SJSA1 (cell line): ENCODE data around the gene MTF2. TPM values are rescaled to one million over a fixed set of nuclear protein-coding genes. Genes with fewer than 3 reads are reported as not detected.
"Not testable (repeated sequence)": the region's sequence is repeated elsewhere in the genome, so short reads cannot be mapped to it uniquely, and the experiment has no call there.

Source experiments
- DNase-seq, 2 experiments: peaks; one replicate each; pipeline ENCODE4 v3.0.0-alpha.2; 2015 to 2020; ENCODE audit warnings: low spot score in 2 of 2, low read depth in 1 of 2
- H3K27ac ChIP-seq: fragments of 250-450 bp; sonication (Bioruptor Pico); 2 replicates; pipeline ENCODE4 v1.5.1; 2020; ENCODE audit warnings: mild to moderate bottlenecking, moderate library complexity
- H3K27me3 ChIP-seq: fragments of 250-450 bp; sonication (Bioruptor Pico); replicated peaks from 2 replicates; pipeline ENCODE4 v1.5.1; 2020; ENCODE audit warnings: mild to moderate bottlenecking, moderate library complexity
- H3K36me3 ChIP-seq: fragments of 250-450 bp; sonication (Bioruptor Pico); 2 replicates; pipeline ENCODE4 v1.5.1; 2020; ENCODE audit warnings: mild to moderate bottlenecking
- H3K4me1 ChIP-seq: fragments of 250-450 bp; sonication (Bioruptor Pico); replicated peaks from 2 replicates; pipeline ENCODE4 v1.6.1; 2021; ENCODE audit warnings: mild to moderate bottlenecking
- H3K4me3 ChIP-seq: fragments of 250-450 bp; sonication (Bioruptor Pico); 2 replicates; pipeline ENCODE4 v1.5.1; 2020; ENCODE audit warnings: mild to moderate bottlenecking
- H3K9me3 ChIP-seq: fragments of 250-450 bp; sonication (Bioruptor Pico); replicated peaks from 2 replicates; pipeline ENCODE4 v1.5.1; 2020; ENCODE audit warnings: mild to moderate bottlenecking
- total RNA-seq: library from RNA; depleted of rRNA; stranded (reverse); fragments of >200 nt; shearing (Covaris generic); gene quantifications from 2 replicates; pipeline ENCODE4 v1.2.3, GENCODE V29; 2014

The MTF2 gene
- total RNA-seq, 1 experiment from 2014 or later = 45.8 TPM

- Histone ChIP-seq H3K27ac (no peak overlapping the region), H3K4me3 (no peak overlapping the region), H3K27me3 (no peaks in the 10 kb centered on the region), H3K9me3 (no peaks in the 10 kb centered on the region), H3K36me3 (peaks cover 70% of the 10 kb centered on the region), H3K4me1 (no peaks in the 10 kb centered on the region)
- DNase-seq = no peak
Measured at GRCh38 chr1:93137604-93138292, 58.7 kb downstream of the MTF2 start.

DNA sequence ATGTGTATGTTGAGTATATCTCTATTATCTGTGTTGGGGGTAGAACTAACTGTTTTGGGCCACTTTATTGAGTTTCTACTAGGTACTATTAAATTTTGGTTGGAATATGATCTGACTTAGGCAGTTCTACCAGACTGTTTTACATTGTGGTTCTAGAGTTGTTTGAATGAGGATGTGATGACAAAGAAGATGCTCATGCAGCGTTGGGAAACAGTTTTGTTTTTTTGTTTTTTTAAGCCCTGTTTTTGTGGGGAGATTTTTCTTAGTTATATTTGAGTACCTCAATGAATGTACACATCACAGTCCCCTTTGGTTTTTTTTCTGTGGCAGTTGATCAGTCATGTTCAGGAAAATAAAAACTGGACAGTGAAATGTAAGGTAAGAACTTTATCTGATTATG, 61.0 kb downstream of the MTF2 start:
- Histone ChIP-seq H3K36me3 (peaks cover 53% of the 10 kb centered on the region), H3K27ac (no peak overlapping the region), H3K4me3 (no peak overlapping the region), H3K4me1 (no peaks in the 10 kb centered on the region), H3K27me3 (no peaks in the 10 kb centered on the region), H3K9me3 (no peaks in the 10 kb centered on the region)
- DNase-seq = no peak

- Histone ChIP-seq H3K27me3 (no peaks in the 10 kb centered on the region), H3K27ac (no peak overlapping the region), H3K9me3 (no peaks in the 10 kb centered on the region), H3K36me3 (peaks cover 32% of the 10 kb centered on the region), H3K4me1 (no peaks in the 10 kb centered on the region), H3K4me3 (no peak overlapping the region)
- no peak for DNase-seq
Measured at GRCh38 chr1:93142161-93142560, 63.1 kb downstream of the MTF2 start.

DNA sequence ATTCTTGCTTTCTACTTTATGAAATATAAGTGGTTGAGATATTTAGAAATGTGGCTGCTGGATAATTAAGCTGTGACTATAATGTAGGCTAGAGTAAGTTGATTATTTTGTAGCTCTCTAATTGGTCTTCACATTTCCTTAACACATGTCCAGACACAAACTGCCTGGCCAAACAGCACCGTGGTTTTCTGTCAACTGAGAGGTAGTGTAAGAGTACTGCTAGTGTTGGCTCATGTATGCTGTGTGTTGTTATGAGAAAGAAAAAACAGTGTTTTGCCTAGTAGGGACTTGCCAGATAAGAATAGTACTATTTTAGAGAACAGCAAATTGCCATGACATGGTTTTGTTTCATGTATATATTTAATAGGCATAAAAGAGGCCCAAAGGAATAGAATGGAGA, 64.1 kb downstream of the MTF2 start:
- Histone ChIP-seq H3K4me3 (no peak overlapping the region), H3K4me1 (no peaks in the 10 kb centered on the region), H3K27me3 (no peaks in the 10 kb centered on the region), H3K27ac (no peak overlapping the region), H3K9me3 (no peaks in the 10 kb centered on the region), H3K36me3 (peaks cover 28% of the 10 kb centered on the region)
- DNase-seq = no peak

DNA sequence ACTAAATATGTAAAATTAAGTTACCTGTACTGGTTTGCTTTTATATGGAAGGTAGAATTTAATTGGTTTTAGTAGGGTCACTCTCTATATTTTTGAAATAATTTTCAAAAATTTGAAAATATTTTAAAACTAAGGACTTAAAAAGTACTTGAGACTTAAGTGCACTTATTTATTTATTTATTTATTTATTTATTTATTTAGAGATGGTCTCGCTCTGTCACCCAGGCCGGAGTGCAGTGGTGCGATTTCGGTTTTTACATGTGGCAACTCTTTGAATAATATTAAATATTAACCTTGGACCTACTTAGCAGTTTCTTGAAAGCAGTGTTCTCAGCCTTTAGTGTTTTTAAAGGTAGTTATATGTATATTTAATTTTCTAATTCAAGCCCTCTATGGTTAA, 64.7 kb downstream of the MTF2 start:
- no peaks in the 10 kb centered on the region for H3K27me3 ChIP-seq
- H3K4me1 ChIP-seq = no peaks in the 10 kb centered on the region
- no peaks in the 10 kb centered on the region for H3K9me3 ChIP-seq
- DNase-seq = no peak
- H3K4me3 ChIP-seq = no peak overlapping the region
- H3K27ac ChIP-seq = no peak overlapping the region
- H3K36me3 ChIP-seq = peaks cover 28% of the 10 kb centered on the region

DNA sequence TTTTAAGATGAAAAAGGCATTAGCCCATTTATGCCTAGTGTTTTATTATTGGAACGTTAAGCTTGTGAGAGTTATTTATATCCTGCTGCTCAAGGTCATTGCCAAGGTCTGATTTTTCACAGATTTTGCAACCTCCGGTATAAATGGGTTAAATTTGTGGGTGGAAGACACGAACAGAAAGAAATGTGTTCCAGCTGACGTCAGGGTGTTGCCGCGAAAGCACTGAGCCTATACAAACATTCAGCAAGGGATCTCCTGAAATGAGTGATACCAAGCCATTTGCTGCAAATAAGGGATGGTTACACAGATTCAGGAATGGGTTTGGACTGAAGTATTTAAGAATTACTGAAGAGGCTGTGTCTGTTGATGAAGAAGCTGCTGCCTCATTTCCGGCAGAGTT, 68.9 kb downstream of the MTF2 start:
- Histone ChIP-seq H3K27ac (no peak overlapping the region), H3K4me3 (no peak overlapping the region), H3K4me1 (no peaks in the 10 kb centered on the region), H3K27me3 (no peaks in the 10 kb centered on the region), H3K36me3 (peaks cover 38% of the 10 kb centered on the region), H3K9me3 (no peaks in the 10 kb centered on the region)
- DNase-seq = no peak

- H3K4me3 ChIP-seq = no peak overlapping the region
- H3K36me3 ChIP-seq = peaks cover 63% of the 10 kb centered on the region
- no peaks in the 10 kb centered on the region for H3K27me3 ChIP-seq
- no peak for DNase-seq
- H3K9me3 ChIP-seq = no peaks in the 10 kb centered on the region
- H3K27ac ChIP-seq = no peak overlapping the region
- no peaks in the 10 kb centered on the region for H3K4me1 ChIP-seq
Measured at GRCh38 chr1:93150729-93151128, 71.6 kb downstream of the MTF2 start.

DNA sequence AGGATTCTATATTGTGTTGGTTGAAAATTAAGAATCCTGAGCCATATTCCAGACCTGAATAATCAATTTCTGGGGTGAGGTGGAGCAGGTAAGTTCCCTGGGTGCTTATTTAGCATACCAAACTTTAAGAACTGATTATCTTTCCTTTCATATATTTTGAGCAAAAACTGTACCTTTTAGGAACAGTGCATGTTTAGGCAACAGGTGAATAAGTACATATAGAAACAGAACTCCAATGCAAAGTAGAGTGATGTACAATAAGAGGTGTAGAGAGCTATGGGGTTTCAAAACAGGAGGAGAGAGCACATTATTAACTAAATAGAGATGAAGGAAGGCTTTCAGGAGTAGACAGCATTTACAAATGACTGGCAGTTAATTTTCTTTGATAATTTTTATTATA, 72.4 kb downstream of the MTF2 start:
- Histone ChIP-seq H3K27me3 (no peaks in the 10 kb centered on the region), H3K36me3 (peaks cover 70% of the 10 kb centered on the region)

GRCh38 chr1:93152835-93153234, 73.8 kb downstream of the MTF2 start:
- Histone ChIP-seq H3K36me3 (peaks cover 75% of the 10 kb centered on the region), H3K4me3 (no peak overlapping the region), H3K27ac (no peak overlapping the region)

More for the DNA sequence above, 72.4 kb downstream of the MTF2 start:
- DNase-seq = no peak
- no peaks in the 10 kb centered on the region for H3K9me3 ChIP-seq
- no peak overlapping the region for H3K4me3 ChIP-seq
- no peaks in the 10 kb centered on the region for H3K4me1 ChIP-seq
- H3K27ac ChIP-seq = no peak overlapping the region

DNA sequence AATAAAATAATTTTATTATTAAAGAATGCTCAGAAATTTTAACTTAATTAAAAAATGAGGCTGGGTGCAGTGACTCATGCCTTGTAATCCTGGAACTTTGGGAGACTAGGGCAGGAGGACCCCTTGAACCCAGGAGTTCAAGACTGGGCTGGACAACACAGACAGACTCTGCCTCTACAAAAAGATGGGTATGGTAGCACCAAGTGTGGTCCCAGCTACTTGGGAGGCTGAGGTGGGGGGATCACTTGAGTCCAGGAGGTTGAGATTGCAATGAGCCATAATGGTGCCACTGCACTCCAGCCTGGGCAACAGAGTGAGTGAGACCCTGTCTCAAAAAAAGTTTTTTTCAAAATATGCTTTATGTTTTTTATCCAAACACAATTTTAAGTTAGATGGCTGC, 75.8 kb downstream of the MTF2 start:
- Histone ChIP-seq H3K4me3 (no peak overlapping the region), H3K4me1 (no peaks in the 10 kb centered on the region), H3K36me3 (peaks cover 78% of the 10 kb centered on the region), H3K9me3 (no peaks in the 10 kb centered on the region), H3K27me3 (no peaks in the 10 kb centered on the region), H3K27ac (no peak overlapping the region)
- no peak for DNase-seq

More at GRCh38 chr1:93152835-93153234, 73.8 kb downstream of the MTF2 start:
- DNase-seq = no peak
- Histone ChIP-seq H3K27me3 (no peaks in the 10 kb centered on the region), H3K4me1 (no peaks in the 10 kb centered on the region), H3K9me3 (no peaks in the 10 kb centered on the region)

DNA sequence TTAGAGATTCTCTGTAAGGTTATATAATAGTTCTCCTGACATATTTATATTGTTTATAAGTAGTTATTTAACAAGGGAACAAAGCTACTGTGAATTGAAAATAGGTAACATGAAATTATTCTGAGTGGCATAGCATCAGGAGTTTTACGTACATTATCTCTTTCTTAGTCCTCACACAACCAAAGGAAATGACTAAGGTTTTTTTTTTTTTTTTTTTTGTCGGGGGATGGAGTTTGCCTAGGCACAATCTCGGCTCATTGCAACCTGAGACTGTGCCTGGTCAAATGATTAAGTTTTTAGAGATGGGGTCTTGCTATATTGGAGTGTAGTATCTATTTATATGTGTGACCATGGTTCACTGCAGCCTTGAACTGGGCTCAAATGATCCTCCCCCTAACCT, 76.3 kb downstream of the MTF2 start:
- no peak overlapping the region for H3K27ac ChIP-seq

DNA sequence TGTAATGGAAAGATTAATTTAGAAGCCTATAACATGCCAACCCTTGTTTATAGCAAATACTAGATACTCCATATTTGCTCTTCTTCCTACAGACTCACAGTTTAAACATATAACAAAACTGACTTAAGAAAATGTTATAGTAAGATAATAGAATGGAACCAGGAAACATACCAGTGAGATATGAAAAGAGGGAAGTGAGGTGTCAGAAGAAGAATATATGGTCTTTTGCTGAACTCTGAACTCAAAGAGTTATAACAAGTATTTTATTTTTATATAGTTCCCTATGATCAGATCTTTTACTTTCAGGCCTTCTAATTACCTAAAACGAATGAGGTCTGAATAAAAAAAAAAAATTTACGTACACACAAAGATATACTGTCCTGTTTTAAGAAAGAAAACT, 80.3 kb downstream of the MTF2 start:
- H3K9me3 ChIP-seq = no peaks in the 10 kb centered on the region
- H3K27ac ChIP-seq = no peak overlapping the region
- DNase-seq = no peak
- H3K4me1 ChIP-seq = no peaks in the 10 kb centered on the region
- no peak overlapping the region for H3K4me3 ChIP-seq
- peaks cover 58% of the 10 kb centered on the region for H3K36me3 ChIP-seq
- H3K27me3 ChIP-seq = no peaks in the 10 kb centered on the region

More for the DNA sequence above, 76.3 kb downstream of the MTF2 start:
- no peaks in the 10 kb centered on the region for H3K4me1 ChIP-seq
- no peaks in the 10 kb centered on the region for H3K9me3 ChIP-seq
- peaks cover 82% of the 10 kb centered on the region for H3K36me3 ChIP-seq
- H3K4me3 ChIP-seq = no peak overlapping the region
- DNase-seq = no peak
- H3K27me3 ChIP-seq = no peaks in the 10 kb centered on the region

- not testable (repeated sequence) for H3K9me3 ChIP-seq, H3K27me3 ChIP-seq, H3K4me3 ChIP-seq, H3K27ac ChIP-seq, H3K4me1 ChIP-seq, DNase-seq
- peaks cover 40% of the 10 kb centered on the region for H3K36me3 ChIP-seq
Measured at GRCh38 chr1:93163314-93163713, 84.2 kb downstream of the MTF2 start.

GRCh38 chr1:93164816-93165215, 85.7 kb downstream of the MTF2 start:
- H3K27me3 ChIP-seq = no peaks in the 10 kb centered on the region
- DNase-seq = no peak
- no peak overlapping the region for H3K4me3 ChIP-seq
- H3K36me3 ChIP-seq = peaks cover 27% of the 10 kb centered on the region
- H3K9me3 ChIP-seq = no peaks in the 10 kb centered on the region; the same call in 1 of the 2 replicates
- no peak overlapping the region for H3K27ac ChIP-seq
- H3K4me1 ChIP-seq = no peaks in the 10 kb centered on the region

GRCh38 chr1:93165895-93166294, 86.8 kb downstream of the MTF2 start:
- H3K4me3 ChIP-seq, H3K27me3 ChIP-seq, H3K27ac ChIP-seq, DNase-seq, H3K4me1 ChIP-seq, H3K9me3 ChIP-seq: not testable (repeated sequence)
- peaks cover 22% of the 10 kb centered on the region for H3K36me3 ChIP-seq
